ENCODE results near the gene BTBD16. TPM values are rescaled to one million over a fixed set of nuclear protein-coding genes. Genes with fewer than 3 reads are reported as not detected.

Gene BTBD16
- total RNA-seq, 1 donor from 2014 or later, result 1.3 TPM

GRCh38 chr10:122381680-122382079 is 110.6 kb downstream of the BTBD16 start:
- DNase-seq (ENCODE audit: low read depth), result no peak
- no peak for TF ChIP-seq CTCF (conservative IDR thresholded peaks at IDR 0.05; ENCODE audit: low read depth, low read length)
- no peak overlapping the region for H3K4me3 ChIP-seq (ENCODE audit: low read depth, low read length)

- no peak for TF ChIP-seq CTCF (conservative IDR thresholded peaks at IDR 0.05; ENCODE audit: low read depth, low read length)
- DNase-seq (ENCODE audit: low read depth), result no peak
- H3K4me3 ChIP-seq (ENCODE audit: low read depth, low read length), result peak overlapping the region; percentile 25
Observed at GRCh38 chr10:122386514-122386913, 115.4 kb downstream of the BTBD16 start.

GRCh38 chr10:122387572-122387971 is 116.5 kb downstream of the BTBD16 start:
- DNase-seq (ENCODE audit: low read depth), result no peak
- TF ChIP-seq CTCF (conservative IDR thresholded peaks at IDR 0.05; ENCODE audit: low read depth, low read length), result no peak
- H3K4me3 ChIP-seq (ENCODE audit: low read depth, low read length), result no peak overlapping the region

Other genes with a start within 250 kb of the BTBD16 start
- gene PLEKHA1, start 103.4 kb downstream of the BTBD16 start, total RNA-seq, result 58.5 and 84.6 TPM in 2 replicates
- gene ARMS2, start 183.4 kb downstream of the BTBD16 start, total RNA-seq, result not detected in 2 replicates
- 19.8 and 35.7 TPM in 2 replicates for gene HTRA1, start 190.3 kb downstream of the BTBD16 start, total RNA-seq